Loucy (cell line): ENCODE data around the gene MAP3K12.

Source experiments
- EZH2phosphoT487 ChIP-seq: fragments of 200-600 bp; IDR thresholded peaks from 2 replicates; pipeline ENCODE4 v1.6.1; 2018; ENCODE audit warnings: antibody characterized with exemption, mild to moderate bottlenecking, moderate library complexity, borderline replicate concordance
- TF ChIP-seq, protein P1 (sequence below): fragments of 200-600 bp; sonication (generic); conservative IDR thresholded peaks from 2 replicates; pipeline ENCODE4 v1.5.1; 2014; ENCODE audit warnings: mild to moderate bottlenecking, antibody characterized with exemption, low read length

DNA sequence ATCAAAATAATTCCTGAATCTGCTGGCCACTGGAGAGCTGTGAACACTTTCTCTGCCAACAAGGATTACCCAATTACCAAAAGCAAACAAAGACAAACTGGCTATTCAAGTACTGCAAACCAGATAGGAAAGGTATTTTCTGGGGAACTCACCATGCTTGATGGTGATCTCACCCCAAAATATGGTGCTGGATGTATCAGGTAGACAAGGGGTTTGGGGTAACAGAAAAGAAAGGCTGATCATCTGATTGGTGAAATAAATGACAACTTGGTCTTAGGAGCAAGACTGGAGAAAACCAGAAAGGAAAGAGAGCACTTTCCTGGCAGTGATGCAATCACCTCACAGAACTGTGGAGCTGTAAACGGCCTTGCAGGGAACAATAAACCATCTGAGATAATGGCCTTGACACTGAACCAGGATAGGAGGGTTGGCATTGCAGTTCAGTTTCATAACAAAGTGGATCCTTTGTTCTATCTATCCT is 39.0 kb upstream of the MAP3K12 start:
- TF ChIP-seq, protein P1, sequence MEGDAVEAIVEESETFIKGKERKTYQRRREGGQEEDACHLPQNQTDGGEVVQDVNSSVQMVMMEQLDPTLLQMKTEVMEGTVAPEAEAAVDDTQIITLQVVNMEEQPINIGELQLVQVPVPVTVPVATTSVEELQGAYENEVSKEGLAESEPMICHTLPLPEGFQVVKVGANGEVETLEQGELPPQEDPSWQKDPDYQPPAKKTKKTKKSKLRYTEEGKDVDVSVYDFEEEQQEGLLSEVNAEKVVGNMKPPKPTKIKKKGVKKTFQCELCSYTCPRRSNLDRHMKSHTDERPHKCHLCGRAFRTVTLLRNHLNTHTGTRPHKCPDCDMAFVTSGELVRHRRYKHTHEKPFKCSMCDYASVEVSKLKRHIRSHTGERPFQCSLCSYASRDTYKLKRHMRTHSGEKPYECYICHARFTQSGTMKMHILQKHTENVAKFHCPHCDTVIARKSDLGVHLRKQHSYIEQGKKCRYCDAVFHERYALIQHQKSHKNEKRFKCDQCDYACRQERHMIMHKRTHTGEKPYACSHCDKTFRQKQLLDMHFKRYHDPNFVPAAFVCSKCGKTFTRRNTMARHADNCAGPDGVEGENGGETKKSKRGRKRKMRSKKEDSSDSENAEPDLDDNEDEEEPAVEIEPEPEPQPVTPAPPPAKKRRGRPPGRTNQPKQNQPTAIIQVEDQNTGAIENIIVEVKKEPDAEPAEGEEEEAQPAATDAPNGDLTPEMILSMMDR: no peak
- TF ChIP-seq EZH2phosphoT487: no peak
